Stimulated activated CD8-positive, alpha-beta memory T cell treated with anti-CD3 and anti-CD28 coated beads, Interleukin-7, amount 100 ng/mL, for 48 hours (primary cell): ENCODE measurements around the gene CEP72.
"Not testable (repeated sequence)": the region's sequence is repeated elsewhere in the genome, so short reads cannot be mapped to it uniquely, and the experiment has no call there.

Experiments used
- DNase-seq, 2 donors: peaks; one replicate each; pipeline ENCODE4 v3.0.0-alpha.2; 2020; ENCODE audit warnings: low read depth in 1 of 2; ENCODE audit errors: extremely low read depth in 1 of 2

The CEP72 gene

GRCh38 chr5:597871-598563, 14.1 kb upstream of the CEP72 start:
- no peak for DNase-seq

- DNase-seq = no peak
These were observed 13.6 kb upstream of the CEP72 start for GRCh38 chr5:598564-598890.

DNA sequence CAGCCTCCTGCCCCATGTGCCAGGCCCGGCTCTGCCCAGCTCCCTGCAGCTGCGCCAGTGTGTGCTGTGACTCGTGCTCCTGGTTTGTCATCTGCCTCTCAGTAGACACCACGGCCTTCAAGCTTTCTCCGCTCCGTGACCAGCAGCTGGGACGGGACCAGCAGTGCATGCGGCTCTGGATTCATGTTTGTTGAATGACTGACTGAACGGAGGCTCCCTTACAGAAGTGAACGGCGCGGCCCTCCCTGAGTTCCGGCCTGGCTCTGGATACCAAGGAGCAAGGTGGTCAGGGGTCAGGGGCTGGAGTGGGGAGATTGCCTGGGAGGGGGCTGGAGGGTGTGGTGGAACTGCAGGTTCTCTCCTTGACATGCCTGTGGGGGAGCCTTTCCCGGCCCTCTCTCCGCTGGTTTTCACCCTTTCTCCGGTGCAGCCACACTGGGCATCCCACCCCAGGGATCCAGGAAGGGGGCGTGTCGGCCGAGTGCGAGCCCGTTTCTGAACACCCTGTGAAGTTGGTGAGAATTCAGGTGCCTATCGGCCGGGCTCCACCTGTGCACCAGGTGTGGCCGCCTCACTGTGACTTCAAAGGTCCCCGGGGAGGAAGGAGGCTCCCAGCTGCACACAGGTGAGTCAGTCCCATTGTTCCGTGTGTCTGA, 11.1 kb upstream of the CEP72 start:
- DNase-seq = no peak

GRCh38 chr5:601771-602465, 10.2 kb upstream of the CEP72 start:
- no peak for DNase-seq

DNA sequence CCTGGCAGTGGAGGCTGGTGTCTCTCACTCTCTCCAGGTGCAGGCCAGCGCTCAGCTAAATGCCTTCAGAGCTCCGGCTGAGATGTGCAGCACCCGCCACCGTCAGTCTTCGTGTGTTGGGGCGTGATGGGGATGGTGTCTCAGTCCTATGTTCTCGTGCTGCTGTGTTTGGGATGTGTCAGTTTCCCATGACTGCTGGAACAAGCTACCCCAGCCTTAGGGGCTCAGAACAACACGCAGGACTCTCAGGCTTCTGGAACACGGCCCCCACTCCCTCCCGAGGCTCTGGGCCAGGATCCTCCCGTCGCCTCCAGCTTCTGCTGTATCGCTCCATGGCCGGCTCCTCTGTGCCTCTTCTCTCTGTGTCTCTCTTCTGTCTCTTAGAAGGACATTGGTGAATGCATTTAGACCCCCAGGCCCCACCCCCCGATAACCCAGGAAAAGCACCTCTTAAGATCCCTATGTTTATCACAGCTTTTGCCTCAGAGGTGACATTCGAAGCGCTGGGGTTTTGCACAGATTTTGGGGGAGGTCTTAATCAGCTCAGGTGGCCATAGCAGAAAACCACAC, 9.6 kb upstream of the CEP72 start:
- DNase-seq = no peak

GRCh38 chr5:603081-603998, 8.8 kb upstream of the CEP72 start:
- DNase-seq = no peak

GRCh38 chr5:604391-604831, 7.7 kb upstream of the CEP72 start:
- DNase-seq = no peak

DNA sequence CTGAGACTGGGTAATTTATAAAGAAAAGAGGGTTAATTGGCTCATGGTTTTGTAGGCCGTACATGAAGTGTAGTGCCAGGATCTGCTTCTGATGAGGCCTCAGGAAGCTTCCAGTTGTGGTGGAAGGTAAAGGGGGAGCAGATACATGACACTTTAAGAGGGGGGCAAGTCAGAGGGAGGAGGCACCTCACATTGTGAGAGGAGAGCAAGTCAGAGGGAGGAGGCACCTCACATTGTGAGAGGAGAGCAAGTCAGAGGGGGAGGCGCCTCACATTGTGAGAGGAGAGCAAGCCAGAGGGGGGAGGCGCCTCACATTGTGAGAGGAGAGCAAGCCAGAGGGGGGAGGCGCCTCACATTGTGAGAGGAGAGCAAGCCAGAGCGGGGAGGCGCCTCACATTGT, 7.0 kb upstream of the CEP72 start:
- DNase-seq = not testable (repeated sequence)

DNA sequence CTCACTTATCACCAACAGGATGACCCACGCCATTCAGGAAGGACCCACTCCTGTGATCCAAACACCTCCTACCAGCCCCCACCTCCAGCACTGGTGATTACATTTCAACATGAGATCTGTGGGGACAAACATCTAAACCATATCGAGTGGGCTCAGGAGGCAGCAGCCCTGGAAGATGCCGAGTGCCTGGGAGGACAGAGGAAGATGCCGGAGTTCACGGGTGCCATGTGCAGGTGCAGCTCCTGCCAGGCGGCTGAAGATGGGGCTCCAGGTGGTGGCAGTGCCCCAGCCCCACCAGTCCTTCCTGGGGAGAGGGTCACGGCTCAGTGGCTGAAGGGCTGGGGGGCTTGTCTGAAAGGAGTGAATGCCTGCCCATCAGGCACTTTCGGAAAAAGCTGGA, 6.1 kb upstream of the CEP72 start:
- DNase-seq = no peak

GRCh38 chr5:606526-607399, 5.4 kb upstream of the CEP72 start:
- no peak for DNase-seq

GRCh38 chr5:607541-608428, 4.4 kb upstream of the CEP72 start:
- no peak for DNase-seq

GRCh38 chr5:608429-609370, 3.4 kb upstream of the CEP72 start:
- no peak for DNase-seq

- no peak for DNase-seq
These were observed 2.6 kb upstream of the CEP72 start for GRCh38 chr5:609506-609905.

DNA sequence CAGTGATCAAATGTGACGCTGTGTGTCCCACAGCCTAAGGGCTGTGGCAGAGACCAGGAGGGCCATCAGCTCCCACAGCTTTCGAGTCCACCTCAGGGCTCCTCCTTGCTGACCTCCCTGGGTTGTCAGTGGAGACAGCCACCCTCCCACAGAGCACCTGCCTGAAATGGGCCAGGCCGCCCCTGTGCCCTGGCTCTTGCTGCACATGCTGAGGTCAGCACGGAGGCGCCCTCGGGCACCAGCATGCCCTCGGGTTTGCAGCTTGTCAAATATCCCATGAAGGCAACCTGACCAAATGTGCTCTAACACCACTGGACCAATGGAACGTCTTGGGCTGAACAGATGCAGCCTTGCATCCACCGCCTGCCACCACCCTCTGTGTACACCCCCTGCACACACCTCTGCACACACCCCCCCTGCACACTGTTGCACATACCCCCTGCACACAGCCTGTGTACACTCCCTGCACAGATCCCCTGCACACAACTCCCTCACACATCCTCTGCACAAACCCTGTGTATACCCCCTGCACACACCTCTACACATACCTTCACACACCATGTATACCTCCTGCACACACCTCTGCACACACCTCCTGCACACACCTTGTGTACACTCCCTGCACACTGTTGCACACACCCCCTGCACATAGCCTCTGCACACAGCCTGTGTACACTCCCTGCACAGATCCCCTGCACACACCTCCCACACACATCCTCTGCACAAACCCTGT, 2.0 kb upstream of the CEP72 start:
- no peak for DNase-seq

GRCh38 chr5:610744-611730, 1.1 kb upstream of the CEP72 start:
- no peak for DNase-seq
